ENCODE data around the gene CDC23. TPM values are rescaled to one million over a fixed set of nuclear protein-coding genes. Genes with fewer than 3 reads are reported as not detected.

CDC23 gene
- total and polyA plus RNA-seq, 2 donors (not counting 1 experiment from before 2014, with no cell fraction given) = 11.8 to 35.4 TPM

DNA sequence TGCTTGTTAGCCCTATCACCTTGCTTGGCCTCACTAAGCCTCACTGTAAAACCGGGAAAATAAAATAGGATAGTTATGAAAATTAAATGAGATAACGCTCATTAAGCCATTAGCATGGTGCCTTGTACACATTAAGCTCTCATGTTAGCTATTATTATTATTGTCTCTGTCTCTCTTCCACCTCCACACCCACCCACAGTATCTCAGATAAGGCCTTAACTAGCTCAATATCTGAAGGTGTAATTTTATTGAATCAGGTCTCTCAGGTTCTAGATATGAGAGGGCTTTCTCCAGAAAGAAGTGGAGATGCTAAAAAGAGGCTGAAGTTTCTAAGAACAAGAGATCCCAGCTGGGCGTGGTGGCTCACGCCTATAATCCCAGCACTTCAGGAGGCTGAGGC is 33.7 kb upstream of the CDC23 start:
- Histone ChIP-seq H3K4me3 (ENCODE audit: control extremely low read depth in 1 of 5, extremely low read depth in 1 of 5, insufficient read depth in 1 of 5, low read depth in 2 of 5, low read length in 4 of 5) (no peak overlapping the region), H3K79me2 (ENCODE audit: control insufficient read depth, insufficient read depth, low read length) (no peaks in the 10 kb centered on the region), H3K9me3 (ENCODE audit: control extremely low read depth in 1 of 3, control insufficient read depth in 2 of 3, insufficient read depth in 1 of 3, low read length in 2 of 3) (no peaks in the 10 kb centered on the region), H2AFZ (ENCODE audit: insufficient read depth, low read depth, low read length, poor library complexity, severe bottlenecking) (no peak overlapping the region), H3K27me3 (replicated peaks in 1 of 4; ENCODE audit: control extremely low read depth in 1 of 4, control insufficient read depth in 3 of 4, insufficient read depth in 4 of 4, low read length in 3 of 4) (peaks cover 0 to 23% (median 17%) of the 10 kb centered on the region in 4 experiments), H3K4me1 (ENCODE audit: control insufficient read depth in 2 of 2, insufficient read depth in 2 of 2, low read length in 2 of 2) (peaks cover 5 to 7% of the 10 kb centered on the region in 2 donors), H3K9ac (ENCODE audit: low read length) (no peak overlapping the region), H3K4me2 (replicated peaks; ENCODE audit: low read depth, low read length, poor library complexity, severe bottlenecking) (no peak overlapping the region), H3K36me3 (replicated peaks in 1 of 2; ENCODE audit: control extremely low read depth in 1 of 2, control insufficient read depth in 1 of 2, extremely low read depth in 1 of 2, insufficient read depth in 2 of 2, low read length in 1 of 2) (no peaks in the 10 kb centered on the region), H4K20me1 (ENCODE audit: control insufficient read depth, insufficient read depth, low read length, poor library complexity, severe bottlenecking) (no peaks in the 10 kb centered on the region), H3K27ac (ENCODE audit: low read length in 2 of 2) (no peak overlapping the region)
- 97% methylated on average over 2 of the region's 4 CpGs for WGBS (ENCODE audit: insufficient coverage)
- Mint-ChIP-seq H3K9me3 (ENCODE audit: insufficient read depth) (no peaks in the 10 kb centered on the region), H3K27me3 (peaks cover 32% of the 10 kb centered on the region), H3K27ac (no peak overlapping the region), H3K4me1 (peaks cover 5% of the 10 kb centered on the region), H3K4me3 (no peak overlapping the region)
- CTCF ChIA-PET = no interaction called here
- intact Hi-C loops (cut with micrococcal nuclease) = no loop called here
- TF ChIP-seq EZH2 (IDR thresholded peaks at IDR 0.05; ENCODE audit: borderline replicate concordance, insufficient read depth, low read depth, low read length, poor library complexity, severe bottlenecking) = no peak
- TF ChIP-seq, protein P1, sequence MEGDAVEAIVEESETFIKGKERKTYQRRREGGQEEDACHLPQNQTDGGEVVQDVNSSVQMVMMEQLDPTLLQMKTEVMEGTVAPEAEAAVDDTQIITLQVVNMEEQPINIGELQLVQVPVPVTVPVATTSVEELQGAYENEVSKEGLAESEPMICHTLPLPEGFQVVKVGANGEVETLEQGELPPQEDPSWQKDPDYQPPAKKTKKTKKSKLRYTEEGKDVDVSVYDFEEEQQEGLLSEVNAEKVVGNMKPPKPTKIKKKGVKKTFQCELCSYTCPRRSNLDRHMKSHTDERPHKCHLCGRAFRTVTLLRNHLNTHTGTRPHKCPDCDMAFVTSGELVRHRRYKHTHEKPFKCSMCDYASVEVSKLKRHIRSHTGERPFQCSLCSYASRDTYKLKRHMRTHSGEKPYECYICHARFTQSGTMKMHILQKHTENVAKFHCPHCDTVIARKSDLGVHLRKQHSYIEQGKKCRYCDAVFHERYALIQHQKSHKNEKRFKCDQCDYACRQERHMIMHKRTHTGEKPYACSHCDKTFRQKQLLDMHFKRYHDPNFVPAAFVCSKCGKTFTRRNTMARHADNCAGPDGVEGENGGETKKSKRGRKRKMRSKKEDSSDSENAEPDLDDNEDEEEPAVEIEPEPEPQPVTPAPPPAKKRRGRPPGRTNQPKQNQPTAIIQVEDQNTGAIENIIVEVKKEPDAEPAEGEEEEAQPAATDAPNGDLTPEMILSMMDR (IDR thresholded peaks at IDR 0.05) = no peak
- ATAC-seq (ENCODE audit: low read depth) = no peak
- POLR2A ChIA-PET = no interaction called here
- DNase-seq = no peak

- Histone ChIP-seq H2AFZ (ENCODE audit: insufficient read depth, low read depth, low read length, poor library complexity, severe bottlenecking) (no peak overlapping the region), H3K4me1 (ENCODE audit: control insufficient read depth in 2 of 2, insufficient read depth in 2 of 2, low read length in 2 of 2) (peaks cover 10 to 12% of the 10 kb centered on the region in 2 donors), H3K4me2 (replicated peaks; ENCODE audit: low read depth, low read length, poor library complexity, severe bottlenecking) (no peak overlapping the region), H3K27ac (ENCODE audit: low read length in 2 of 2) (no peak overlapping the region), H3K36me3 (replicated peaks in 1 of 2; ENCODE audit: control extremely low read depth in 1 of 2, control insufficient read depth in 1 of 2, extremely low read depth in 1 of 2, insufficient read depth in 2 of 2, low read length in 1 of 2) (no peaks in the 10 kb centered on the region), H3K4me3 (ENCODE audit: control extremely low read depth in 1 of 5, extremely low read depth in 1 of 5, insufficient read depth in 1 of 5, low read depth in 2 of 5, low read length in 4 of 5) (no peak overlapping the region), H3K79me2 (ENCODE audit: control insufficient read depth, insufficient read depth, low read length) (no peaks in the 10 kb centered on the region), H3K9ac (ENCODE audit: low read length) (no peak overlapping the region), H4K20me1 (ENCODE audit: control insufficient read depth, insufficient read depth, low read length, poor library complexity, severe bottlenecking) (no peaks in the 10 kb centered on the region), H3K9me3 (ENCODE audit: control extremely low read depth in 1 of 3, control insufficient read depth in 2 of 3, insufficient read depth in 1 of 3, low read length in 2 of 3) (peaks cover 0 to 4% (median 0%) of the 10 kb centered on the region in 3 donors), H3K27me3 (replicated peaks in 1 of 4; ENCODE audit: control extremely low read depth in 1 of 4, control insufficient read depth in 3 of 4, insufficient read depth in 4 of 4, low read length in 3 of 4) (peaks cover 0 to 28% (median 21%) of the 10 kb centered on the region in 4 experiments)
- no peak for DNase-seq
- ChIA-PET POLR2A (no interaction called here), CTCF (no interaction called here)
- Mint-ChIP-seq H3K27ac (no peak overlapping the region), H3K9me3 (ENCODE audit: insufficient read depth) (no peaks in the 10 kb centered on the region), H3K4me3 (no peak overlapping the region), H3K27me3 (peaks cover 32% of the 10 kb centered on the region), H3K4me1 (peaks cover 9% of the 10 kb centered on the region)
- ATAC-seq (ENCODE audit: low read depth) = no peak
- TF ChIP-seq, protein P1 (IDR thresholded peaks at IDR 0.05) = no peak
- no peak for TF ChIP-seq EZH2 (IDR thresholded peaks at IDR 0.05; ENCODE audit: borderline replicate concordance, insufficient read depth, low read depth, low read length, poor library complexity, severe bottlenecking)
- intact Hi-C loops (cut with micrococcal nuclease) = no loop called here
- WGBS (ENCODE audit: insufficient coverage) = 100% methylated on average over 3 of the region's 4 CpGs
Observed at GRCh38 chr5:138246334-138246733, 33.2 kb upstream of the CDC23 start.
